Tibial nerve (tissue), 3 donors: ENCODE results near the gene SPATA9.

ENCODE experiments used
- CTCF ChIP-seq, 5 experiments: fragments of 200-600 bp in 3 of 5; fragments of 450-650 bp in 2 of 5; sonication (generic) in 3 of 5; IDR thresholded peaks; one replicate each; pipeline ENCODE4 v1.5.1; 2016 to 2019; ENCODE audit warnings: antibody characterized with exemption in 5 of 5, mild to moderate bottlenecking in 3 of 5, moderate library complexity in 2 of 5
- POLR2A ChIP-seq, 2 donors: fragments of 450-650 bp; IDR thresholded peaks; one replicate each; pipeline ENCODE4 v1.6.1; 2017; ENCODE audit warnings: antibody characterized with exemption in 2 of 2, mild to moderate bottlenecking in 2 of 2, moderate library complexity in 2 of 2

GRCh38 chr5:95713960-95714710 is 31.3 kb upstream of the SPATA9 start:
- TF ChIP-seq CTCF (IDR thresholded peaks at IDR 0.05) (no peak), POLR2A (IDR thresholded peaks at IDR 0.05) (no peak)
